Stimulated activated CD4-positive, alpha-beta T cell treated with anti-CD3 and anti-CD28 coated beads, Interleukin-15, amount 100 ng/mL, for 48 hours (primary cell): ENCODE measurements around the gene ATL2.

ENCODE experiments used
- DNase-seq, 2 donors: peaks; one replicate each; pipeline ENCODE4 v3.0.0-alpha.2; 2020; ENCODE audit warnings: low read depth in 2 of 2

ATL2 gene

GRCh38 chr2:38248707-38249106, 128.4 kb downstream of the ATL2 start:
- DNase-seq, result no peak

DNA sequence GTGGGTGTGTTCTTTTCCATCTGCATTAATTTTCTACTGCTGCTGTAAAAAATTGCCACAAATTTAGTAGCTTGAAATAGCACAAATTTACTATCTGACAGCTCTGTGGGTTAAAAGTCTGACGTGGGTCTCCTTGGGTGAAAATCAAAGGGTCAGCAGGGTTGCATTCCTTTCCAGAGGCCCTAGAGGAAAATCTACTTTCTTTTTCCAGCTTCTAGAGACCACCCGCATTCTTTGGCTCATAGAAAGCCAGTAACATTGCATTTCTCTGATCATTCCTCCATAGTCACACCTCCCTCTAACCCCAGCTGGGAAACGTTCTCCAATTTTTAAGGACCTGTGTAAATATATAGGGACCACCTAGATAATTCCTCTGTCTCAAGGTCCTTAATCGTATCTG, 128.8 kb downstream of the ATL2 start:
- no peak for DNase-seq

DNA sequence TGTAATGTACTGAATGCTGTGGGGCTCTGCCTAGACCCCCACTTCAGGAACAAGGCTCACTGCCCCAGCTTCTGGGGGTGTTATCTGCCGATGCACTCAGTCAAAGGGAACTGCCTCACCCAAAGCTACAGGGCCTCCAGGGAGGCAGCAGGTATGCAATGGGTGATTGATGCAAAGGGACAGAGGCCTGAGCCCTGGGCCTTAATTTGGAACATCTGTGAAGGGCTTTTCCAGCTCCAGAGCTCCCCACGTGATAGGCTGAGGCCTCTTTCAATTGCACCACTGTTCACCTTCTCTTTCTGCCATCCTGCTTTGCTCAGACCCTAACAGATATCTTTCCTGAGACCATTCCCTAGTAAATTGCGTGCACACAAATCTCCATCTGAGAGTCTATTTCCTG, 131.0 kb downstream of the ATL2 start:
- no peak for DNase-seq

DNA sequence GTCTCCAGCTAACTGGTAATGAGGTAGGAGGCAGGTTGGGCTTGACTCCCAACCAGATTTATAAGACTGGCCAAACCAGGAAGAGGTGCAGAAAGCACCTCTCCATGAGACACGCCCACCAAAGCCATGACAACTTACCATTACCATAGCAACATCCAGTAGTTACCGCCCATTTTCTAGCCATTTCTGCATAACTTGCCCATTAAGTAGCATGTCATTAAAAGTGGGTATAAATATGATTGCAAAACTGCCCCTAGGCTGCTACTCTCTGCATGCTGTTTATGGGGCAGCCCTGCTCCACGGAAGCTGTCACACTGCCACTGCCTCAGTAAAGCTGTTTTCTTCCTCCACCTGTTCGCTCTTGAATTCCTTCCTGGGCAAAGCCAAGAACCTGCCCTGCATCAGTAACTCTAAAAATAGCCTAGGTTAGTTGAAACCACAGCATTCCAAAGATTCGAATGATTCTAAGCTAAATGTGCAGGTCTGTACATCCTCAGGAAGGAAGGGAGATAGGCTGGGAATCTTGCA, 131.9 kb downstream of the ATL2 start:
- DNase-seq, result no peak

GRCh38 chr2:38244301-38244700, 132.8 kb downstream of the ATL2 start:
- DNase-seq, result no peak
